ENCODE data around the gene SOAT1. TPM values are rescaled to one million over a fixed set of nuclear protein-coding genes. Genes with fewer than 3 reads are reported as not detected.

Gene SOAT1
- total RNA-seq, 1 experiment from 2014 or later = 43.5 TPM

- no peaks in the 10 kb centered on the region for H4K20me1 ChIP-seq (ENCODE audit: insufficient read depth)
- POLR2A ChIA-PET (ENCODE audit: unreplicated experiment) = no interaction called here
- H3K27me3 ChIP-seq (ENCODE audit: insufficient read depth, low read depth) = no peaks in the 10 kb centered on the region
- CTCF ChIA-PET = no interaction called here
- H3K27ac ChIP-seq = no peak overlapping the region
- no peaks in the 10 kb centered on the region; the same call in 1 of the 2 replicates for H3K9me2 ChIP-seq (ENCODE audit: insufficient read depth)
- no peaks in the 10 kb centered on the region for H3K36me3 ChIP-seq (ENCODE audit: low read depth)
- H3K4me2 ChIP-seq = no peak overlapping the region
- no peaks in the 10 kb centered on the region for H3K4me1 ChIP-seq (replicated peaks; ENCODE audit: insufficient read depth)
- intact Hi-C loops (cut with micrococcal nuclease; ENCODE audit: unreplicated experiment) = no loop called here
- no peaks in the 10 kb centered on the region for H3K79me2 ChIP-seq (ENCODE audit: low read depth)
- TF ChIP-seq EZH2 (IDR thresholded peaks at IDR 0.05; ENCODE audit: low read depth) = no peak
- TF ChIP-seq, protein P1, sequence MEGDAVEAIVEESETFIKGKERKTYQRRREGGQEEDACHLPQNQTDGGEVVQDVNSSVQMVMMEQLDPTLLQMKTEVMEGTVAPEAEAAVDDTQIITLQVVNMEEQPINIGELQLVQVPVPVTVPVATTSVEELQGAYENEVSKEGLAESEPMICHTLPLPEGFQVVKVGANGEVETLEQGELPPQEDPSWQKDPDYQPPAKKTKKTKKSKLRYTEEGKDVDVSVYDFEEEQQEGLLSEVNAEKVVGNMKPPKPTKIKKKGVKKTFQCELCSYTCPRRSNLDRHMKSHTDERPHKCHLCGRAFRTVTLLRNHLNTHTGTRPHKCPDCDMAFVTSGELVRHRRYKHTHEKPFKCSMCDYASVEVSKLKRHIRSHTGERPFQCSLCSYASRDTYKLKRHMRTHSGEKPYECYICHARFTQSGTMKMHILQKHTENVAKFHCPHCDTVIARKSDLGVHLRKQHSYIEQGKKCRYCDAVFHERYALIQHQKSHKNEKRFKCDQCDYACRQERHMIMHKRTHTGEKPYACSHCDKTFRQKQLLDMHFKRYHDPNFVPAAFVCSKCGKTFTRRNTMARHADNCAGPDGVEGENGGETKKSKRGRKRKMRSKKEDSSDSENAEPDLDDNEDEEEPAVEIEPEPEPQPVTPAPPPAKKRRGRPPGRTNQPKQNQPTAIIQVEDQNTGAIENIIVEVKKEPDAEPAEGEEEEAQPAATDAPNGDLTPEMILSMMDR (conservative IDR thresholded peaks at IDR 0.05) = no peak
- no TSS peak for BruUV-seq (replicated peaks)
- DNase-seq = no peak
- no peaks in the 10 kb centered on the region; the same call in 1 of the 2 replicates for H3K9me3 ChIP-seq (ENCODE audit: insufficient read depth, low read depth)
- H3F3A ChIP-seq (ENCODE audit: insufficient read depth, low read depth) = no peaks in the 10 kb centered on the region
- no peak overlapping the region for H3K4me3 ChIP-seq
- H2AFZ ChIP-seq = no peak overlapping the region
These were observed 31.4 kb upstream of the SOAT1 start for GRCh38 chr1:179262183-179262582.

GRCh38 chr1:179263121-179263520, 30.5 kb upstream of the SOAT1 start:
- intact Hi-C loops (cut with micrococcal nuclease; ENCODE audit: unreplicated experiment) = no loop called here
- H3K27ac ChIP-seq = no peak overlapping the region
- no peaks in the 10 kb centered on the region for H3K27me3 ChIP-seq (ENCODE audit: insufficient read depth, low read depth)
- no peaks in the 10 kb centered on the region for H3K36me3 ChIP-seq (ENCODE audit: low read depth)
- no peaks in the 10 kb centered on the region; the same call in 1 of the 2 replicates for H3K9me3 ChIP-seq (ENCODE audit: insufficient read depth, low read depth)
- H3K4me1 ChIP-seq (replicated peaks; ENCODE audit: insufficient read depth) = no peaks in the 10 kb centered on the region
- ChIA-PET POLR2A (ENCODE audit: unreplicated experiment) (no interaction called here), CTCF (no interaction called here)
- no peaks in the 10 kb centered on the region for H3K9me2 ChIP-seq (ENCODE audit: insufficient read depth)
- H2AFZ ChIP-seq = no peak overlapping the region
- BruUV-seq (replicated peaks) = no TSS peak
- H3K4me2 ChIP-seq = no peak overlapping the region
- no peak for TF ChIP-seq EZH2 (IDR thresholded peaks at IDR 0.05; ENCODE audit: low read depth)
- TF ChIP-seq, protein P1 (conservative IDR thresholded peaks at IDR 0.05) = no peak
- no peaks in the 10 kb centered on the region for H3F3A ChIP-seq (ENCODE audit: insufficient read depth, low read depth)
- DNase-seq = no peak
- H3K4me3 ChIP-seq = no peak overlapping the region
- no peaks in the 10 kb centered on the region for H4K20me1 ChIP-seq (ENCODE audit: insufficient read depth)
- no peaks in the 10 kb centered on the region for H3K79me2 ChIP-seq (ENCODE audit: low read depth)

GRCh38 chr1:179264507-179264906, 29.1 kb upstream of the SOAT1 start:
- Histone ChIP-seq H3K9me2 (ENCODE audit: insufficient read depth) (no peaks in the 10 kb centered on the region), H3K4me3 (no peak overlapping the region), H3K27ac (no peak overlapping the region), H2AFZ (no peak overlapping the region), H3K27me3 (ENCODE audit: insufficient read depth, low read depth) (no peaks in the 10 kb centered on the region), H3F3A (ENCODE audit: insufficient read depth, low read depth) (no peaks in the 10 kb centered on the region), H3K9me3 (ENCODE audit: insufficient read depth, low read depth) (no peaks in the 10 kb centered on the region; the same call in 1 of the 2 replicates), H3K36me3 (ENCODE audit: low read depth) (no peaks in the 10 kb centered on the region), H3K4me1 (replicated peaks; ENCODE audit: insufficient read depth) (no peaks in the 10 kb centered on the region), H3K79me2 (ENCODE audit: low read depth) (no peaks in the 10 kb centered on the region), H3K4me2 (no peak overlapping the region), H4K20me1 (ENCODE audit: insufficient read depth) (no peaks in the 10 kb centered on the region)
- BruUV-seq (replicated peaks) = no TSS peak
- intact Hi-C loops (cut with micrococcal nuclease; ENCODE audit: unreplicated experiment) = no loop called here
- no peak for DNase-seq
- ChIA-PET POLR2A (ENCODE audit: unreplicated experiment) (no interaction called here), CTCF (no interaction called here)
- TF ChIP-seq EZH2 (IDR thresholded peaks at IDR 0.05; ENCODE audit: low read depth) = no peak
- TF ChIP-seq, protein P1 (conservative IDR thresholded peaks at IDR 0.05) = no peak
